ENCODE measurements around the gene AGBL1. TPM values are rescaled to one million over a fixed set of nuclear protein-coding genes. Genes with fewer than 3 reads are reported as not detected.

The AGBL1 gene
- polyA plus RNA-seq, 4 donors, result 0.01 to 0.04 TPM; not detected in 2

DNA sequence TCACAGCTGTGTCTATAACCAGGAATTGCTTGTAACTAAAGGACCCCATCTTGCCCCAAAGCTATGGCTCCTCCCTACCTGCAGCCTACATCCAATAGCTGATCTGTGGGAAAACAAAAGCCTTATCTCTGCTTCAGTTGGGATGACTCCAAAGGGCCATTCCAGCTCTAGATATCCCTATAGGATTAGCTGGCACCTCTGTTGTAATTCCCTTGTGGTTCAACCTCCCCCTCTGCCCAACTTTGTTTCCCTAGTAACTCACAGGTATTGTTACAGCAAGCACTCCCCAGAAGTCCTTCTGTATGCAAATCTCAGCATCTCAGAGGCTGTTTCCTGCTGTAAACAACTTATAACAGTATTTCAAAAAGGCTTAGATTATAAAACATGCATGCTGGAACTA is 478.6 kb downstream of the AGBL1 start:
- FAIRE-seq (no peak), DNase-seq (no peak)
- H3K27ac ChIP-seq (ENCODE audit: low read depth in 1 of 3, low read length in 2 of 3), result no peak overlapping the region
- H3K4me1 ChIP-seq (ENCODE audit: control insufficient read depth in 3 of 3, insufficient read depth in 2 of 3, low read depth in 1 of 3, low read length in 2 of 3), result peaks cover 0 to 7% (median 0%) of the 10 kb centered on the region in 3 donors
- no peaks in the 10 kb centered on the region for H3K27me3 ChIP-seq (ENCODE audit: control insufficient read depth in 3 of 3, insufficient read depth in 3 of 3, low read length in 3 of 3)
- H3K9me3 ChIP-seq (ENCODE audit: control insufficient read depth in 2 of 2, insufficient read depth in 1 of 2, low read depth in 1 of 2, low read length in 1 of 2), result no peaks in the 10 kb centered on the region
- H3K36me3 ChIP-seq (ENCODE audit: control insufficient read depth in 3 of 3, insufficient read depth in 2 of 3, low read depth in 1 of 3, low read length in 3 of 3), result no peaks in the 10 kb centered on the region
- H3K4me3 ChIP-seq (ENCODE audit: low read depth in 1 of 3, low read length in 3 of 3), result no peak overlapping the region

- FAIRE-seq, result no peak
- Histone ChIP-seq H3K27me3 (ENCODE audit: control insufficient read depth in 3 of 3, insufficient read depth in 3 of 3, low read length in 3 of 3) (no peaks in the 10 kb centered on the region), H3K36me3 (ENCODE audit: control insufficient read depth in 3 of 3, insufficient read depth in 2 of 3, low read depth in 1 of 3, low read length in 3 of 3) (no peaks in the 10 kb centered on the region), H3K4me1 (ENCODE audit: control insufficient read depth in 3 of 3, insufficient read depth in 2 of 3, low read depth in 1 of 3, low read length in 2 of 3) (peaks cover 0 to 7% (median 0%) of the 10 kb centered on the region in 3 donors), H3K9me3 (ENCODE audit: control insufficient read depth in 2 of 2, insufficient read depth in 1 of 2, low read depth in 1 of 2, low read length in 1 of 2) (no peaks in the 10 kb centered on the region), H3K4me3 (ENCODE audit: low read depth in 1 of 3, low read length in 3 of 3) (no peak overlapping the region), H3K27ac (ENCODE audit: low read depth in 1 of 3, low read length in 2 of 3) (no peak overlapping the region)
- DNase-seq, result no peak
- WGBS, 3 donors, result 76 to 77% (median 77%) methylated on average over 5 of the region's 5 CpGs
These were observed 479.0 kb downstream of the AGBL1 start for GRCh38 chr15:86558686-86559085.

DNA sequence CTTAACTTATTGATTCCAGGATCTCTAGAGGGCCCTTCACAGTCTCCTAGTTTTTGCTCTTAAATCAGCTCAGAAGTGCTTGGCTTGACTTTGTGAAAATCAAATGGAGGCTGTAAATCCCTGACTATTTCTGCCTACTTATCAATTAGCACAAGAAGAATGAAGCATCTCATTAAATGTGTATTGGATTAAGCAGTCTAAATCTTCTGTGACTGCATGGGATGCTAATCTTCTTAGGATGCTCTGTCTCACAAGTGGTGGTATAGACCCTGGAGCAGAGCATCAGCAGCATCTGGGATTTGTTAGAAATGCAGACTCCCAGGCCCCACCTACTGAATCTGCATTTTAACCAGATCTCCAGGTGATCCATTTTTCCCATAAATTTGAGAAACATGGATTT is 488.7 kb downstream of the AGBL1 start:
- no peaks in the 10 kb centered on the region for H3K27me3 ChIP-seq (ENCODE audit: control insufficient read depth in 3 of 3, insufficient read depth in 3 of 3, low read length in 3 of 3)
- no peaks in the 10 kb centered on the region for H3K9me3 ChIP-seq (ENCODE audit: control insufficient read depth in 2 of 2, insufficient read depth in 1 of 2, low read depth in 1 of 2, low read length in 1 of 2)
- no peaks in the 10 kb centered on the region for H3K36me3 ChIP-seq (ENCODE audit: control insufficient read depth in 3 of 3, insufficient read depth in 2 of 3, low read depth in 1 of 3, low read length in 3 of 3)
- no peak overlapping the region for H3K27ac ChIP-seq (ENCODE audit: low read depth in 1 of 3, low read length in 2 of 3)
- no peak for DNase-seq
- H3K4me3 ChIP-seq (ENCODE audit: low read depth in 1 of 3, low read length in 3 of 3), result no peak overlapping the region
- FAIRE-seq, result no peak
- H3K4me1 ChIP-seq (ENCODE audit: control insufficient read depth in 3 of 3, insufficient read depth in 2 of 3, low read depth in 1 of 3, low read length in 2 of 3), result no peaks in the 10 kb centered on the region

DNA sequence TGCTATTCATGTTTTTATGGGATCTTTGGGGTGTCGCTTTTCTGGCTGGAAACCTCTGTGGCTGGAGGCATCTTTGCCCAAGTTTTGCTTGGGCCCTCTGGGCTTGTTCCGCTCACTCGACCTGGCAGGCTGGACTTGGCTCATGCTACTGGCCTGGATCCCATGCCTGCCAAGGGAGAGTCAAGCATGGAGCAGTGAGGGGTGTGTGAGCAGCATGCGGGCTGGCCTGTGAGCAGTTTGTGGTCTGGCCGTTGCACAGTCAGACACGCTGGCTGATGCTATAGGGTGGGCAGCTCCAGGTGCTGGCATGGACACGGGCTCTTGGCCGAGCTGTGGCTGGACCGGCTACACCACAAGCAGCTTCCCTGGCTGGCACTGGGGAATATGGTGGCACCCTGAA is 491.1 kb downstream of the AGBL1 start:
- H3K27ac ChIP-seq (ENCODE audit: low read depth in 1 of 3, low read length in 2 of 3), result no peak overlapping the region
- H3K27me3 ChIP-seq (ENCODE audit: control insufficient read depth in 3 of 3, insufficient read depth in 3 of 3, low read length in 3 of 3), result no peaks in the 10 kb centered on the region
- H3K4me3 ChIP-seq (ENCODE audit: low read depth in 1 of 3, low read length in 3 of 3), result no peak overlapping the region
- FAIRE-seq, result no peak
- WGBS, 3 donors, result 86 to 94% (median 90%) methylated on average over 9 of the region's 9 CpGs
- no peak for DNase-seq
- H3K36me3 ChIP-seq (ENCODE audit: control insufficient read depth in 3 of 3, insufficient read depth in 2 of 3, low read depth in 1 of 3, low read length in 3 of 3), result no peaks in the 10 kb centered on the region
- H3K9me3 ChIP-seq (ENCODE audit: control insufficient read depth in 2 of 2, insufficient read depth in 1 of 2, low read depth in 1 of 2, low read length in 1 of 2), result peaks cover 0 to 2% of the 10 kb centered on the region in 2 donors
- H3K4me1 ChIP-seq (ENCODE audit: control insufficient read depth in 3 of 3, insufficient read depth in 2 of 3, low read depth in 1 of 3, low read length in 2 of 3), result no peaks in the 10 kb centered on the region

DNA sequence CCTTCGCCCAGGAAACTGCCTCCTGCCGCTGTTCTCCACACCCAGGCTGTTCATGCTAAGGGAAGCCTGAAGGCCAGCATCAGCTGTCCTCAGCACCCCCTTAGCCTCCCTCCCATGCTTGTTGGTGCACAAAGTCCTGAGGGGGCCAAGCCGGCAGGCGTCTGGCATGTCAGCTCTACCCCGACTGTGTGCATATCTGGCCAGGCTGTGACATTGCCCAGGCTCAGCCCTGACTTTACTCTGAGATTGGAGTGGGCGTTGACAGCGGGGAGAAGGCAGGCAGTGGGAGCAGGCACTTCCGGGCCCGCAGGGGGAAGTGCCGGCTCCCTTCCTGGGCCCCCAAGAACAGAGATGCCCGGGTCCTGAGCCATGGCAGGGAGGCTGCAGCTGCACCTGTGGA is 492.2 kb downstream of the AGBL1 start:
- Histone ChIP-seq H3K36me3 (ENCODE audit: control insufficient read depth in 3 of 3, insufficient read depth in 2 of 3, low read depth in 1 of 3, low read length in 3 of 3) (no peaks in the 10 kb centered on the region), H3K4me3 (ENCODE audit: low read depth in 1 of 3, low read length in 3 of 3) (no peak overlapping the region), H3K4me1 (ENCODE audit: control insufficient read depth in 3 of 3, insufficient read depth in 2 of 3, low read depth in 1 of 3, low read length in 2 of 3) (no peaks in the 10 kb centered on the region), H3K27me3 (ENCODE audit: control insufficient read depth in 3 of 3, insufficient read depth in 3 of 3, low read length in 3 of 3) (no peaks in the 10 kb centered on the region), H3K27ac (ENCODE audit: low read depth in 1 of 3, low read length in 2 of 3) (no peak overlapping the region), H3K9me3 (ENCODE audit: control insufficient read depth in 2 of 2, insufficient read depth in 1 of 2, low read depth in 1 of 2, low read length in 1 of 2) (peaks cover 0 to 10% of the 10 kb centered on the region in 2 donors)
- FAIRE-seq (no peak), DNase-seq (no peak)
- WGBS, 3 donors, result 68 to 76% (median 76%) methylated on average over 11 of the region's 11 CpGs

GRCh38 chr15:86572368-86572841 is 492.7 kb downstream of the AGBL1 start:
- Histone ChIP-seq H3K4me3 (ENCODE audit: low read depth in 1 of 3, low read length in 3 of 3) (no peak overlapping the region), H3K4me1 (ENCODE audit: control insufficient read depth in 3 of 3, insufficient read depth in 2 of 3, low read depth in 1 of 3, low read length in 2 of 3) (no peaks in the 10 kb centered on the region), H3K9me3 (ENCODE audit: control insufficient read depth in 2 of 2, insufficient read depth in 1 of 2, low read depth in 1 of 2, low read length in 1 of 2) (peaks cover 0 to 12% of the 10 kb centered on the region in 2 donors), H3K27ac (ENCODE audit: low read depth in 1 of 3, low read length in 2 of 3) (no peak overlapping the region), H3K36me3 (ENCODE audit: control insufficient read depth in 3 of 3, insufficient read depth in 2 of 3, low read depth in 1 of 3, low read length in 3 of 3) (no peaks in the 10 kb centered on the region), H3K27me3 (ENCODE audit: control insufficient read depth in 3 of 3, insufficient read depth in 3 of 3, low read length in 3 of 3) (no peaks in the 10 kb centered on the region)
- 89 to 91% (median 91%) methylated on average over 21 of the region's 21 CpGs for WGBS, 3 donors
- DNase-seq, result no peak
- no peak for FAIRE-seq

GRCh38 chr15:86573476-86573875 is 493.8 kb downstream of the AGBL1 start:
- DNase-seq (no peak), FAIRE-seq (no peak)
- Histone ChIP-seq H3K27me3 (ENCODE audit: control insufficient read depth in 3 of 3, insufficient read depth in 3 of 3, low read length in 3 of 3) (no peaks in the 10 kb centered on the region), H3K4me1 (ENCODE audit: control insufficient read depth in 3 of 3, insufficient read depth in 2 of 3, low read depth in 1 of 3, low read length in 2 of 3) (no peaks in the 10 kb centered on the region), H3K36me3 (ENCODE audit: control insufficient read depth in 3 of 3, insufficient read depth in 2 of 3, low read depth in 1 of 3, low read length in 3 of 3) (no peaks in the 10 kb centered on the region), H3K4me3 (ENCODE audit: low read depth in 1 of 3, low read length in 3 of 3) (no peak overlapping the region), H3K9me3 (ENCODE audit: control insufficient read depth in 2 of 2, insufficient read depth in 1 of 2, low read depth in 1 of 2, low read length in 1 of 2) (peaks cover 0 to 12% of the 10 kb centered on the region in 2 donors), H3K27ac (ENCODE audit: low read depth in 1 of 3, low read length in 2 of 3) (no peak overlapping the region)
- 77 to 78% (median 77%) methylated on average over 3 of the region's 3 CpGs for WGBS, 3 donors

GRCh38 chr15:86588413-86588812 is 508.7 kb downstream of the AGBL1 start:
- Histone ChIP-seq H3K36me3 (ENCODE audit: control insufficient read depth in 3 of 3, insufficient read depth in 2 of 3, low read depth in 1 of 3, low read length in 3 of 3) (no peaks in the 10 kb centered on the region), H3K9me3 (ENCODE audit: control insufficient read depth in 2 of 2, insufficient read depth in 1 of 2, low read depth in 1 of 2, low read length in 1 of 2) (no peaks in the 10 kb centered on the region), H3K4me1 (ENCODE audit: control insufficient read depth in 3 of 3, insufficient read depth in 2 of 3, low read depth in 1 of 3, low read length in 2 of 3) (no peaks in the 10 kb centered on the region), H3K27me3 (ENCODE audit: control insufficient read depth in 3 of 3, insufficient read depth in 3 of 3, low read length in 3 of 3) (no peaks in the 10 kb centered on the region), H3K27ac (ENCODE audit: low read depth in 1 of 3, low read length in 2 of 3) (no peak overlapping the region), H3K4me3 (ENCODE audit: low read depth in 1 of 3, low read length in 3 of 3) (no peak overlapping the region)
- WGBS, 3 donors, result 54 to 63% (median 61%) methylated on average over 2 of the region's 2 CpGs
- DNase-seq (no peak), FAIRE-seq (no peak)

- 91 to 92% (median 91%) methylated on average over 1 of the region's 1 CpG for WGBS, 3 donors
These were observed 510.8 kb downstream of the AGBL1 start for GRCh38 chr15:86590461-86590860.

More at GRCh38 chr15:86590461-86590860, 510.8 kb downstream of the AGBL1 start:
- DNase-seq (no peak), FAIRE-seq (no peak)
- Histone ChIP-seq H3K9me3 (ENCODE audit: control insufficient read depth in 2 of 2, insufficient read depth in 1 of 2, low read depth in 1 of 2, low read length in 1 of 2) (no peaks in the 10 kb centered on the region), H3K27me3 (ENCODE audit: control insufficient read depth in 3 of 3, insufficient read depth in 3 of 3, low read length in 3 of 3) (no peaks in the 10 kb centered on the region), H3K4me1 (ENCODE audit: control insufficient read depth in 3 of 3, insufficient read depth in 2 of 3, low read depth in 1 of 3, low read length in 2 of 3) (no peaks in the 10 kb centered on the region), H3K27ac (ENCODE audit: low read depth in 1 of 3, low read length in 2 of 3) (no peak overlapping the region), H3K4me3 (ENCODE audit: low read depth in 1 of 3, low read length in 3 of 3) (no peak overlapping the region), H3K36me3 (ENCODE audit: control insufficient read depth in 3 of 3, insufficient read depth in 2 of 3, low read depth in 1 of 3, low read length in 3 of 3) (no peaks in the 10 kb centered on the region)
